GM18861 (cell line): ENCODE data around the gene BIRC3.
"Not testable (repeated sequence)": the region's sequence is repeated elsewhere in the genome, so short reads cannot be mapped to it uniquely, and the experiment has no call there.

Experiments
- ATAC-seq: cut with Tn5 transposase; IDR thresholded peaks from one replicate; pipeline ENCODE4 v1.9.1; 2021; ENCODE audit not compliant: unreplicated experiment

Gene BIRC3

GRCh38 chr11:102293873-102294601 is 23.2 kb upstream of the BIRC3 start:
- ATAC-seq = peak; percentile 91

- no peak for ATAC-seq
These were observed 22.2 kb upstream of the BIRC3 start for GRCh38 chr11:102295045-102295444.

GRCh38 chr11:102296757-102297156 is 20.5 kb upstream of the BIRC3 start:
- ATAC-seq = not testable (repeated sequence)

GRCh38 chr11:102300837-102301236 is 16.4 kb upstream of the BIRC3 start:
- not testable (repeated sequence) for ATAC-seq

- ATAC-seq = no peak
These were observed 15.0 kb upstream of the BIRC3 start for GRCh38 chr11:102302241-102302640.

GRCh38 chr11:102304686-102305085 is 12.6 kb upstream of the BIRC3 start:
- no peak for ATAC-seq

GRCh38 chr11:102305352-102306047 is 11.8 kb upstream of the BIRC3 start:
- no peak for ATAC-seq

GRCh38 chr11:102306048-102306597 is 11.2 kb upstream of the BIRC3 start:
- ATAC-seq = no peak

GRCh38 chr11:102306817-102307726 is 10.2 kb upstream of the BIRC3 start:
- ATAC-seq = no peak

GRCh38 chr11:102307727-102308038 is 9.6 kb upstream of the BIRC3 start:
- ATAC-seq = no peak

GRCh38 chr11:102309621-102310541 is 7.4 kb upstream of the BIRC3 start:
- no peak for ATAC-seq

GRCh38 chr11:102312667-102313066 is 4.6 kb upstream of the BIRC3 start:
- ATAC-seq = no peak

GRCh38 chr11:102313238-102313940 is 3.9 kb upstream of the BIRC3 start:
- no peak for ATAC-seq

- no peak for ATAC-seq
These were observed 2.5 kb upstream of the BIRC3 start for GRCh38 chr11:102314784-102315183.

- ATAC-seq = no peak
These were observed 859 bp upstream of the BIRC3 start for GRCh38 chr11:102316346-102316904.

GRCh38 chr11:102317768-102318103 is 452 bp downstream of the BIRC3 start:
- no peak for ATAC-seq

- no peak for ATAC-seq
These were observed 1.2 kb downstream of the BIRC3 start for GRCh38 chr11:102318469-102318868.

- ATAC-seq = no peak
These were observed 2.3 kb downstream of the BIRC3 start for GRCh38 chr11:102319544-102319943.

GRCh38 chr11:102320188-102320587 is 2.9 kb downstream of the BIRC3 start:
- no peak for ATAC-seq

- no peak for ATAC-seq
These were observed 3.4 kb downstream of the BIRC3 start for GRCh38 chr11:102320679-102321078.
